HEK293 (cell line): ENCODE results near the gene TMED9.

Experiments
- ATF2 ChIP-seq: fragments of 450-650 bp; formaldehyde crosslinking; IDR thresholded peaks from 2 replicates; pipeline ENCODE4 v1.5.1; 2016; ENCODE audit warnings: missing biosample characterization, missing genetic modification characterization, low read depth
- GLIS1 ChIP-seq: fragments of 450-650 bp; formaldehyde crosslinking; IDR thresholded peaks from 2 replicates; pipeline ENCODE4 v1.5.1; 2016; ENCODE audit warnings: missing biosample characterization, missing genetic modification characterization
- KLF7 ChIP-seq: fragments of 450-650 bp; formaldehyde crosslinking; IDR thresholded peaks from 2 replicates; pipeline ENCODE4 v1.5.1; 2016; ENCODE audit warnings: missing biosample characterization, missing genetic modification characterization, borderline replicate concordance
- KLF8 ChIP-seq: fragments of 450-650 bp; formaldehyde crosslinking; IDR thresholded peaks from 2 replicates; pipeline ENCODE4 v1.5.1; 2016; ENCODE audit warnings: missing biosample characterization, missing genetic modification characterization
- KLF9 ChIP-seq: fragments of 450-650 bp; formaldehyde crosslinking; IDR thresholded peaks from 2 replicates; pipeline ENCODE4 v1.5.1; 2016; ENCODE audit warnings: missing biosample characterization, missing genetic modification characterization, low read depth
- PATZ1 ChIP-seq: fragments of 450-650 bp; formaldehyde crosslinking; IDR thresholded peaks from 2 replicates; pipeline ENCODE4 v1.5.1; 2016; ENCODE audit warnings: missing biosample characterization, missing genetic modification characterization
- PRDM6 ChIP-seq: fragments of 450-650 bp; formaldehyde crosslinking; IDR thresholded peaks from 2 replicates; pipeline ENCODE4 v1.5.1; 2017; ENCODE audit warnings: missing biosample characterization, missing genetic modification characterization
- SP2 ChIP-seq: fragments of 450-650 bp; formaldehyde crosslinking; IDR thresholded peaks from 2 replicates; pipeline ENCODE4 v1.5.1; 2016; ENCODE audit warnings: missing biosample characterization, missing genetic modification characterization
- ZBTB26 ChIP-seq: fragments of 450-650 bp; formaldehyde crosslinking; optimal IDR thresholded peaks from 2 replicates; pipeline ENCODE3; 2016; ENCODE audit warnings: missing biosample characterization, mild to moderate bottlenecking, missing genetic modification characterization
- ZBTB44 ChIP-seq: fragments of 450-650 bp; IDR thresholded peaks from 2 replicates; pipeline ENCODE4 v1.5.1; 2018; ENCODE audit warnings: missing biosample characterization, mild to moderate bottlenecking, missing genetic modification characterization
- ZBTB8A ChIP-seq: fragments of 450-650 bp; formaldehyde crosslinking; IDR thresholded peaks from 2 replicates; pipeline ENCODE4 v1.5.1; 2016; ENCODE audit warnings: missing biosample characterization, missing genetic modification characterization
- ZNF132 ChIP-seq: fragments of 450-650 bp; formaldehyde crosslinking; IDR thresholded peaks from 2 replicates; pipeline ENCODE4 v1.5.1; 2017; ENCODE audit warnings: missing biosample characterization, missing genetic modification characterization, borderline replicate concordance
- ZNF184 ChIP-seq: fragments of 450-650 bp; IDR thresholded peaks from 2 replicates; pipeline ENCODE4 v1.5.1; 2018; ENCODE audit warnings: missing biosample characterization, mild to moderate bottlenecking, missing genetic modification characterization
- ZNF23 ChIP-seq: fragments of 450-650 bp; formaldehyde crosslinking; IDR thresholded peaks from 2 replicates; pipeline ENCODE4 v1.5.1; 2016; ENCODE audit warnings: missing biosample characterization, missing genetic modification characterization, borderline replicate concordance
- ZNF280C ChIP-seq: fragments of 450-650 bp; formaldehyde crosslinking; IDR thresholded peaks from 2 replicates; pipeline ENCODE4 v1.5.1; 2016; ENCODE audit warnings: missing biosample characterization, missing genetic modification characterization
- ZNF311 ChIP-seq: fragments of 450-650 bp; formaldehyde crosslinking; IDR thresholded peaks from 2 replicates; pipeline ENCODE4 v1.5.1; 2017; ENCODE audit warnings: missing biosample characterization, missing genetic modification characterization, borderline replicate concordance
- ZNF335 ChIP-seq: fragments of 450-650 bp; formaldehyde crosslinking; conservative IDR thresholded peaks from 2 replicates; pipeline ENCODE4 v1.5.1; 2016; ENCODE audit warnings: missing biosample characterization, missing genetic modification characterization
- ZNF362 ChIP-seq: fragments of 450-650 bp; formaldehyde crosslinking; IDR thresholded peaks from 2 replicates; pipeline ENCODE4 v1.5.1; 2016; ENCODE audit warnings: missing biosample characterization, missing genetic modification characterization
- ZNF391 ChIP-seq: fragments of 450-650 bp; formaldehyde crosslinking; IDR thresholded peaks from 2 replicates; pipeline ENCODE4 v1.5.1; 2016; ENCODE audit warnings: low read depth, missing biosample characterization, missing genetic modification characterization, borderline replicate concordance
- ZNF394 ChIP-seq: fragments of 450-650 bp; formaldehyde crosslinking; IDR thresholded peaks from 2 replicates; pipeline ENCODE4 v1.5.1; 2016; ENCODE audit warnings: missing biosample characterization, missing genetic modification characterization, mild to moderate bottlenecking, moderate library complexity, borderline replicate concordance
- ZNF473 ChIP-seq: fragments of 450-650 bp; formaldehyde crosslinking; IDR thresholded peaks from 2 replicates; pipeline ENCODE4 v1.5.1; 2017; ENCODE audit warnings: missing biosample characterization, missing genetic modification characterization
- ZNF48 ChIP-seq: fragments of 450-650 bp; formaldehyde crosslinking; IDR thresholded peaks from 2 replicates; pipeline ENCODE4 v1.5.1; 2016; ENCODE audit warnings: missing biosample characterization, missing genetic modification characterization
- ZNF585B ChIP-seq: fragments of 450-650 bp; formaldehyde crosslinking; IDR thresholded peaks from 2 replicates; pipeline ENCODE4 v1.5.1; 2016; ENCODE audit warnings: missing biosample characterization, missing genetic modification characterization
- ZNF600 ChIP-seq: fragments of 450-650 bp; formaldehyde crosslinking; IDR thresholded peaks from 2 replicates; pipeline ENCODE4 v1.5.1; 2016; ENCODE audit warnings: missing biosample characterization, missing genetic modification characterization
- ZNF624 ChIP-seq: fragments of 450-650 bp; formaldehyde crosslinking; IDR thresholded peaks from 2 replicates; pipeline ENCODE4 v1.5.1; 2017; ENCODE audit warnings: missing biosample characterization, missing genetic modification characterization
- ZNF664 ChIP-seq: fragments of 450-650 bp; formaldehyde crosslinking; IDR thresholded peaks from 2 replicates; pipeline ENCODE4 v1.5.1; 2016; ENCODE audit warnings: missing biosample characterization, missing genetic modification characterization
- ZNF670 ChIP-seq: fragments of 450-650 bp; formaldehyde crosslinking; IDR thresholded peaks from 2 replicates; pipeline ENCODE4 v1.5.1; 2016; ENCODE audit warnings: missing biosample characterization, missing genetic modification characterization, low read depth
- ZNF76 ChIP-seq: fragments of 450-650 bp; formaldehyde crosslinking; IDR thresholded peaks from 2 replicates; pipeline ENCODE4; 2016; ENCODE audit warnings: low read depth, missing biosample characterization, missing genetic modification characterization, borderline replicate concordance

TMED9 gene

GRCh38 chr5:177554474-177555111, 37.4 kb upstream of the TMED9 start, which contains the start of gene FAM193B (continued):
- TF ChIP-seq ZNF670 (tag by site-specific recombination) = no peak
- 0 out of 2 replicates have a peak, but pooled peaks have one; percentile 22 for TF ChIP-seq ZNF184 (tag by site-specific recombination)
- TF ChIP-seq KLF9 (tag by site-specific recombination) = peak; percentile 35; the same call in 1 of the 2 replicates
- peak; percentile 81; the same call in 1 of the 2 replicates for TF ChIP-seq ZNF76 (tag by site-specific recombination)
- peak; percentile 15 for TF ChIP-seq ZBTB26 (tag by site-specific recombination)
- TF ChIP-seq ZNF600 = peak; percentile 45
- no peak for TF ChIP-seq ZNF394 (tag by site-specific recombination)
- peak; percentile 81; the same call in 1 of the 2 replicates for TF ChIP-seq KLF7
- TF ChIP-seq ZBTB44 (tag by site-specific recombination) = no peak; the same call in 1 of the 2 replicates
- TF ChIP-seq PATZ1 (tag by site-specific recombination) = peak; percentile 66
- TF ChIP-seq PRDM6 (tag by site-specific recombination) = peak; percentile 53
- no peak for TF ChIP-seq ZNF362 (tag by site-specific recombination)
- TF ChIP-seq ATF2 (tag by site-specific recombination) = no peak
- 0 out of 2 replicates have a peak, but pooled peaks have one; percentile 18 for TF ChIP-seq ZNF335 (tag by site-specific recombination)
- TF ChIP-seq GLIS1 (tag by site-specific recombination) = peak; percentile 50
- TF ChIP-seq ZNF624 (tag by site-specific recombination) = no peak
- peak; percentile 60 for TF ChIP-seq KLF8 (tag by site-specific recombination)
- TF ChIP-seq ZNF391 (tag by site-specific recombination) = 0 out of 2 replicates have a peak, but pooled peaks have one; percentile 30
- 0 out of 2 replicates have a peak, but pooled peaks have one; percentile 13 for TF ChIP-seq ZBTB8A
- TF ChIP-seq ZNF585B (tag by site-specific recombination) = no peak
- TF ChIP-seq ZNF48 (tag by site-specific recombination) = no peak
- TF ChIP-seq ZNF132 (tag by site-specific recombination) = no peak
- no peak for TF ChIP-seq ZNF280C (tag by site-specific recombination)
- TF ChIP-seq ZNF23 (tag by site-specific recombination) = no peak
- TF ChIP-seq ZNF664 = no peak
- no peak for TF ChIP-seq SP2 (tag by site-specific recombination)
- no peak for TF ChIP-seq ZNF311 (tag by site-specific recombination)
- TF ChIP-seq ZNF473 = no peak
